ENCODE measurements around the gene AMMECR1L. TPM values are rescaled to one million over a fixed set of nuclear protein-coding genes. Genes with fewer than 3 reads are reported as not detected.

AMMECR1L gene
- total and polyA plus RNA-seq, 2 of the 4 experiments (the other 2 are of a cell fraction): 13.4 to 14.0 TPM

DNA sequence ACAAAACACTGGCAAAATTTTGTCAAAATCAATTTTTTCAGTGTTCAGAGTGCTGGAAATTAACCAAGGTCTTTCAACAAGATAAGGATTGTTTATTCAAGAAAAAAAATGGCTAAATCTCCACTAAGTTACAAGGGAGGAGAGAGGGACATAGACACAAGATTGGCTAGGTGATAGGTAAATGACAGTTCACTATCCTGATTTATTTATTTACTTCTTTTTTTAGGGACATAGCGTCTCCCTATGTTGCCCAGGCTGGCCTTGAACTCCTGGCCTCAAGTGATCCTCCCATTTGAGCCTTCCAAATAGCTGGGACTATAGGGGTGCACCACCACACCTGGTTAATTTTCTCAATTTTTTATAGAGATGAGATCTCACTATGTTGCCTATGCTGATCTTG, 71.1 kb downstream of the AMMECR1L start:
- in situ Hi-C loops (cut with MboI; ENCODE audit: low sequenced_read_pairs) (no loop called here), dilution Hi-C loops (cut with HindIII; ENCODE audit: low sequenced_read_pairs, unreplicated experiment) (no loop called here), intact Hi-C loops (cut with micrococcal nuclease) (no loop called here)
- WGBS, 2 experiments (ENCODE audit: extremely low coverage in 2 of 2, insufficient read length in 1 of 2): no CpG with 5 or more reads among the region's 1 CpG
- no peak for DNase-seq
- Histone ChIP-seq H3K27me3 (ENCODE audit: control insufficient read depth, insufficient read depth, low read length) (peaks cover 5% of the 10 kb centered on the region), H3K4ac (ENCODE audit: low read depth, low read length) (no peak overlapping the region), H2BK5ac (ENCODE audit: low read depth, low read length, poor library complexity, severe bottlenecking) (no peak overlapping the region), H3K56ac (ENCODE audit: extremely low read depth, insufficient read depth, low read length) (no peak overlapping the region), H3K9me3 (ENCODE audit: control insufficient read depth, insufficient read depth, low read length) (peaks cover 6% of the 10 kb centered on the region), H3K9me1 (ENCODE audit: insufficient read depth, low read length) (peaks cover 4% of the 10 kb centered on the region; the same call in 1 of the 2 replicates), H4K8ac (ENCODE audit: low read depth in 2 of 2, low read length in 2 of 2) (no peak overlapping the region), H2AK9ac (replicated peaks; ENCODE audit: low read depth, low read length, poor library complexity) (no peak overlapping the region), H2BK15ac (ENCODE audit: low read depth, low read length) (no peak overlapping the region), H2BK120ac (ENCODE audit: low read depth, low read length) (no peak overlapping the region), H3K23ac (ENCODE audit: low read depth, low read length) (no peak overlapping the region), H3K27ac (ENCODE audit: insufficient read depth, low read length) (no peak overlapping the region), H2AFZ (replicated peaks; ENCODE audit: low read length, poor library complexity) (no peak overlapping the region), H3K4me2 (ENCODE audit: low read depth, low read length) (no peak overlapping the region), H3K14ac (replicated peaks; ENCODE audit: low read depth, low read length) (no peak overlapping the region), H3K18ac (ENCODE audit: low read depth, low read length) (no peak overlapping the region), H3K79me1 (ENCODE audit: low read depth in 1 of 2, low read length in 2 of 2) (peaks cover 5 to 16% of the 10 kb centered on the region in 2 experiments; a peak in 3 of 4 replicates), H2BK20ac (ENCODE audit: low read depth, low read length) (no peak overlapping the region), H3K4me1 (ENCODE audit: control insufficient read depth, insufficient read depth, low read length) (no peaks in the 10 kb centered on the region), H3K4me3 (ENCODE audit: insufficient read depth, low read depth, low read length) (no peak overlapping the region), H2AK5ac (ENCODE audit: low read depth, low read length) (no peak overlapping the region), H4K5ac (ENCODE audit: low read depth, low read length) (no peak overlapping the region), H4K20me1 (ENCODE audit: insufficient read depth, low read length) (peaks cover 9% of the 10 kb centered on the region; the same call in 1 of the 2 replicates), H3K36me3 (ENCODE audit: control insufficient read depth, insufficient read depth, low read length) (no peaks in the 10 kb centered on the region), H3K9ac (ENCODE audit: low read depth, low read length) (no peak overlapping the region), H4K91ac (ENCODE audit: insufficient read depth, low read depth, low read length) (no peak overlapping the region)
- no peak for ATAC-seq (ENCODE audit: low read depth)
- POLR2A ChIA-PET (ENCODE audit: unreplicated experiment): no interaction called here
- TF ChIP-seq, protein P1, sequence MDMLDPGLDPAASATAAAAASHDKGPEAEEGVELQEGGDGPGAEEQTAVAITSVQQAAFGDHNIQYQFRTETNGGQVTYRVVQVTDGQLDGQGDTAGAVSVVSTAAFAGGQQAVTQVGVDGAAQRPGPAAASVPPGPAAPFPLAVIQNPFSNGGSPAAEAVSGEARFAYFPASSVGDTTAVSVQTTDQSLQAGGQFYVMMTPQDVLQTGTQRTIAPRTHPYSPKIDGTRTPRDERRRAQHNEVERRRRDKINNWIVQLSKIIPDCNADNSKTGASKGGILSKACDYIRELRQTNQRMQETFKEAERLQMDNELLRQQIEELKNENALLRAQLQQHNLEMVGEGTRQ (IDR thresholded peaks at IDR 0.05; ENCODE audit: low read depth, low read length): no peak
- TF ChIP-seq RCOR1 (IDR thresholded peaks at IDR 0.05; ENCODE audit: insufficient replicate concordance, low read length): no peak
- TF ChIP-seq NFE2L2 (IDR thresholded peaks at IDR 0.05; ENCODE audit: low read depth, low read length): no peak
- no peak for TF ChIP-seq CHD1 (IDR thresholded peaks at IDR 0.05; ENCODE audit: low read depth, low read length)
- TF ChIP-seq FOS (IDR thresholded peaks at IDR 0.05; ENCODE audit: low read depth, low read length): no peak
- TF ChIP-seq SMC3 (IDR thresholded peaks at IDR 0.05; ENCODE audit: low read depth, low read length): no peak
- TF ChIP-seq, protein P2, sequence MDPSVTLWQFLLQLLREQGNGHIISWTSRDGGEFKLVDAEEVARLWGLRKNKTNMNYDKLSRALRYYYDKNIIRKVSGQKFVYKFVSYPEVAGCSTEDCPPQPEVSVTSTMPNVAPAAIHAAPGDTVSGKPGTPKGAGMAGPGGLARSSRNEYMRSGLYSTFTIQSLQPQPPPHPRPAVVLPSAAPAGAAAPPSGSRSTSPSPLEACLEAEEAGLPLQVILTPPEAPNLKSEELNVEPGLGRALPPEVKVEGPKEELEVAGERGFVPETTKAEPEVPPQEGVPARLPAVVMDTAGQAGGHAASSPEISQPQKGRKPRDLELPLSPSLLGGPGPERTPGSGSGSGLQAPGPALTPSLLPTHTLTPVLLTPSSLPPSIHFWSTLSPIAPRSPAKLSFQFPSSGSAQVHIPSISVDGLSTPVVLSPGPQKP (IDR thresholded peaks at IDR 0.05; ENCODE audit: borderline replicate concordance, low read depth, low read length): no peak
- TF ChIP-seq RAD21 (IDR thresholded peaks at IDR 0.05; ENCODE audit: low read length): no peak
- CTCF ChIA-PET: no interaction called here
- BruUV-seq (replicated peaks): no TSS peak

Measured in IMR-90 (cell line).